Karpas-422 (cell line): ENCODE measurements around the gene ZNF35. TPM values are rescaled to one million over a fixed set of nuclear protein-coding genes. Genes with fewer than 3 reads are reported as not detected.

Source experiments
- total RNA-seq: library from RNA; depleted of rRNA; stranded (reverse); fragments of >200 nt; shearing (Covaris generic); gene quantifications from 2 replicates; pipeline ENCODE4 v1.2.3, GENCODE V29; 2014; ENCODE audit warnings: low replicate concordance; rRNA removed

The ZNF35 gene
- total RNA-seq, 1 experiment from 2014 or later: 7.2 TPM

Other genes with a start within 250 kb of the ZNF35 start
- gene ZNF445, start 171.1 kb upstream of the ZNF35 start, total RNA-seq: 9.2 and 9.8 TPM in 2 replicates
- gene ZKSCAN7, start 93.5 kb upstream of the ZNF35 start, total RNA-seq: 7.3 and 13.7 TPM in 2 replicates
- gene ZNF660, start 63.8 kb upstream of the ZNF35 start, total RNA-seq: 5.4 and 11.1 TPM in 2 replicates
- 11.7 and 12.5 TPM in 2 replicates for gene ZNF197, start 23.7 kb upstream of the ZNF35 start, total RNA-seq
- gene ZNF502, start 63.9 kb downstream of the ZNF35 start, total RNA-seq: not detected in 2 replicates
- 2.3 and 8.8 TPM in 2 replicates for gene ZNF501, start 80.9 kb downstream of the ZNF35 start, total RNA-seq
- 13.2 and 28.8 TPM in 2 replicates for gene KIAA1143, start 112.9 kb downstream of the ZNF35 start, total RNA-seq
- gene KIF15, start 113.1 kb downstream of the ZNF35 start, total RNA-seq: 15.2 and 27.1 TPM in 2 replicates
- gene TMEM42, start 213.2 kb downstream of the ZNF35 start, total RNA-seq: 19.2 and 42.1 TPM in 2 replicates
- gene TGM4, start 225.9 kb downstream of the ZNF35 start, total RNA-seq: not detected in 2 replicates